GM06990 (cell line): ENCODE data around the gene GPN3.
"Not testable (repeated sequence)": the region's sequence is repeated elsewhere in the genome, so short reads cannot be mapped to it uniquely, and the experiment has no call there.

Source experiments
- DNase-seq: peaks from one replicate; pipeline ENCODE4 v3.0.0-alpha.2; 2011; ENCODE audit not compliant: insufficient read length; ENCODE audit errors: extremely low read depth
- H3K27me3 ChIP-seq: replicated peaks from 2 replicates; pipeline ENCODE4 v1.6.0; 2011; ENCODE audit warnings: low read length; ENCODE audit not compliant: control insufficient read depth, insufficient read depth
- H3K36me3 ChIP-seq: 2 replicates; pipeline ENCODE4 v1.5.1; 2011; ENCODE audit warnings: low read length; ENCODE audit not compliant: control insufficient read depth, insufficient read depth
- H3K4me3 ChIP-seq: replicated peaks from 2 replicates; pipeline ENCODE4 v1.5.1; 2011; ENCODE audit warnings: low read depth, mild to moderate bottlenecking, control low read depth, low read length
- TF ChIP-seq, protein P1 (sequence below): IDR thresholded peaks from 2 replicates; pipeline ENCODE4 v1.5.1; 2011; ENCODE audit warnings: low read length, control low read depth, mild to moderate bottlenecking, inconsistent platforms; ENCODE audit not compliant: insufficient read depth, poor library complexity, severe bottlenecking

Gene GPN3

DNA sequence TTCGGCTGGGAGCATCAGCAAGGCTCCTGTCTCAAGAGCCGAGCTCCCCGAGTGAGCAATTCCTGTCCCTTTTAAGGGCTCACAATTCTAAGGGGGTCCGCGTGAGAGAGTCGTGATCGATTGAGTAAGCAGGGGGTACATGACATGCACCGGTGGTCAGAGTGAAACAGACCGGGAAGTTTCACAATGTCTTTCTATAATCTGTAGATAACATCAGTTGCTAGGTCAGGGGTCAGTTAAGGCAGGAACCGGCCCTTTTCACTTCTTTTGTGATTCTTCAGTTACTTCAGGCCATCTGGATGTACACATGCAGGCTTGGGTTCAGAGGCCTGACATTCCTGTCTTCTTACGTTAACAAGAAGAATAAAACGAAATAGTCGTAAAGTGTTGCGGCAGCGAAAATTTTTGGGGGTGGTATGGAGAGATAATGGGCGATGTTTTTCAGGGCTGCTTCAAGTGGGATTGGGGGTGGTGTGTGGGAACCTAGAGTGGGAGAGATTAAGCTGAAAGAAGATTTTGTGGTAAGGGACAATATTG is 62.9 kb downstream of the GPN3 start:
- H3K4me3 ChIP-seq, DNase-seq, H3K27me3 ChIP-seq, H3K36me3 ChIP-seq: not testable (repeated sequence)

DNA sequence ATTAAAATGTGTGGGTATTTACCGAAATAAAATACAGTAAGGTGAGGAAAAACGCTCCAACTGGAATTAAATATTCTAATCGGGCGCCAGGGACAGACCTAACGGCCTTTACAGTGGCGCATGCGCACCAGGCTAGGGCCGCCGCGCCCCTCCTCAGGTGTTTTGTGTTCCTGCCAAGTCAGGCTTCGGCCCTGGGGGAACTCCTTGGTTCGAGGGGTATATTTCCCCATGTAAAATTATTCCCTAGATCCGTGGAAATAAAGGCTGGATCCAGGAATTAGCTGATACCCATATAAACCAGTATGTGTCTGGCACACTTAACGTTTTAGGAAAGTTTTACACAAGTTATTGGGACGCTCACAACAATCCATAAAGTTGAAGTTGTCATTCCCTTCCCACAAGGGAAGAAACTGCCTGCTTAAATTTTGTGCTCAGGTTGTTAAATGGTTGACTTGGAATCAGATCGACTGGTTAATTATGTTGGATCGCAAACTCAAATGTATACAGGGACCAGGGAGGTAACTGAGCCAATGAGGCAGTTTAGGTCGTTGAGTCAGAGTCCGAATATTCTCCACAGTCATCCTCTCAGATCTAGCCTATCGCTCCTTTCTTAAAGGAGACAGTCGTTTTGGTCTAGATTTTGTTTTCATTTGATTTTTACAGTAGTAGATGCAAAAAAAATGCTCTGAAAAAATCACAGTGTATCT is 63.9 kb downstream of the GPN3 start:
- peak; percentile 75 for DNase-seq
- H3K4me3 ChIP-seq: peak overlapping the region; percentile 92

DNA sequence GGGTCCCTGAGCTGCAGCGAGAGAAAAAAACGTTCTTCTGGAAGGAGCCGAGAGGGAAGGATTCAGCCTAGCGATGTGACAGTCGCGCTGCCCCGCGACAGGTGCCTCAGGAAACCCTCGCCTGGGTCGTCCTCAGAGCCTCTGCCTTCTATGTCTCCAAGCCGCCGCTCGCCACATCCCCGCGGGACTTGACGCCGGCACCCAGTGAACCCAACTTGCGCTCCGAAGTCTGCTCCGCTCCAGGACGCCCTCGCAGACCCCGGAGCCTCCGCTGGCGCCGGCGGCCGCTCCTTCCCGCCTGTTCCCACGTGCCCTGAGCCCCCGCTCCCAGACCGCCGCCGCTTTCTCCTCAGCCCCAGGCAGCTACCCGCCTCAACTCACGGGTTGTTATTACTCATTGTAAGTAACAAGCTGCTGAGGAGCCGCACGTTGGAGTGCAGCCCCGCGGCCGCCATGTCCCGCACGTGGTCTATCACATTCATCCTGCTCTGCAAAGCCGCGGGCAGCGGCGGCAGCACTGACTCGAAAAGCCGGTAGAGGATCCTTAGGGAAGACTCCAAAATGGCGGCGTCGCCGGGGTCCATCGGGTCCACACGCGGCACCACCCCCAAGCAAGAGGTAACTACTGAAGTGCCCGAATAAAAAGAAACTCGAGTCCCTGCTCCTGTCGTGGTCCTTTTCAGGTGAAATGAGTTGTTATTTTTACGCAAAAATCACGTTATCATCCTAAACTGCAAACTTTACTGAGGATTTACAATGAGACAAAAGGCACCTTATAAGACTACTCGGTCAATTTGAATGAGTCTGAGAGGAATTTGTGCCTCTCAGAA is 64.7 kb downstream of the GPN3 start, which contains the start of gene ANAPC7:
ANAPC7 (minus strand) TSS at position 563 of the 830 bp plus-strand sequence; CDS start at position 482, 81 bp downstream.
- H3K4me3 ChIP-seq: peak within 1 kb of the TSS; percentile 92
- TF ChIP-seq, protein P1, sequence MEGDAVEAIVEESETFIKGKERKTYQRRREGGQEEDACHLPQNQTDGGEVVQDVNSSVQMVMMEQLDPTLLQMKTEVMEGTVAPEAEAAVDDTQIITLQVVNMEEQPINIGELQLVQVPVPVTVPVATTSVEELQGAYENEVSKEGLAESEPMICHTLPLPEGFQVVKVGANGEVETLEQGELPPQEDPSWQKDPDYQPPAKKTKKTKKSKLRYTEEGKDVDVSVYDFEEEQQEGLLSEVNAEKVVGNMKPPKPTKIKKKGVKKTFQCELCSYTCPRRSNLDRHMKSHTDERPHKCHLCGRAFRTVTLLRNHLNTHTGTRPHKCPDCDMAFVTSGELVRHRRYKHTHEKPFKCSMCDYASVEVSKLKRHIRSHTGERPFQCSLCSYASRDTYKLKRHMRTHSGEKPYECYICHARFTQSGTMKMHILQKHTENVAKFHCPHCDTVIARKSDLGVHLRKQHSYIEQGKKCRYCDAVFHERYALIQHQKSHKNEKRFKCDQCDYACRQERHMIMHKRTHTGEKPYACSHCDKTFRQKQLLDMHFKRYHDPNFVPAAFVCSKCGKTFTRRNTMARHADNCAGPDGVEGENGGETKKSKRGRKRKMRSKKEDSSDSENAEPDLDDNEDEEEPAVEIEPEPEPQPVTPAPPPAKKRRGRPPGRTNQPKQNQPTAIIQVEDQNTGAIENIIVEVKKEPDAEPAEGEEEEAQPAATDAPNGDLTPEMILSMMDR: no peak

More for the DNA sequence above, 63.9 kb downstream of the GPN3 start:
- H3K27me3 ChIP-seq: no peaks in the 10 kb centered on the region
- TF ChIP-seq, protein P1: no peak
- peaks cover 4% of the 10 kb centered on the region for H3K36me3 ChIP-seq

More for the DNA sequence above, 64.7 kb downstream of the GPN3 start, which contains the start of gene ANAPC7:
- H3K27me3 ChIP-seq: no peaks in the 10 kb centered on the region
- peaks cover 4% of the 10 kb centered on the region for H3K36me3 ChIP-seq
- DNase-seq: peak; percentile 89
